Measurements from ENCODE around the gene PPP1R12B. TPM values are rescaled to one million over a fixed set of nuclear protein-coding genes. Genes with fewer than 3 reads are reported as not detected.
A peak's percentile ranks its signal among the peaks of the same experiment; 100 is the strongest.
"Not testable (repeated sequence)": the region's sequence is repeated elsewhere in the genome, so short reads cannot be mapped to it uniquely, and the experiment has no call there.

PPP1R12B gene
- total RNA-seq, 1 donor, result 20.6 TPM

- peak; percentile 55 for TF ChIP-seq CTCF (IDR thresholded peaks at IDR 0.05; ENCODE audit: extremely low read depth, low read depth, low read length)
- peak; percentile 97 for DNase-seq (ENCODE audit: insufficient read length, low spot score, missing footprints)
- H4K20me1 ChIP-seq (ENCODE audit: insufficient read depth, low read length), result no peaks in the 10 kb centered on the region
Measured at GRCh38 chr1:202625416-202626360, 277.2 kb downstream of the PPP1R12B start.

GRCh38 chr1:202627036-202627435 is 278.5 kb downstream of the PPP1R12B start:
- not testable (repeated sequence) for H3K27me3 ChIP-seq (ENCODE audit: insufficient read depth, low read length)

More at GRCh38 chr1:202625416-202626360, 277.2 kb downstream of the PPP1R12B start:
- H2AFZ ChIP-seq (ENCODE audit: low read length), result no peak overlapping the region
- peaks cover 14% of the 10 kb centered on the region for H3K4me1 ChIP-seq (ENCODE audit: insufficient read depth, low read length)
- H3K4me3 ChIP-seq (ENCODE audit: insufficient read depth, low read length), result no peak overlapping the region
- no peaks in the 10 kb centered on the region for H3K79me2 ChIP-seq (ENCODE audit: insufficient read depth, low read length)
- H3K36me3 ChIP-seq (ENCODE audit: insufficient read depth, low read length), result no peaks in the 10 kb centered on the region
- H3K9me3 ChIP-seq (ENCODE audit: low read depth, low read length), result no peaks in the 10 kb centered on the region
- no peaks in the 10 kb centered on the region for H3K27me3 ChIP-seq (ENCODE audit: insufficient read depth, low read length)
- no peak overlapping the region for H3K27ac ChIP-seq (ENCODE audit: low read depth, low read length)
- H3K4me2 ChIP-seq (ENCODE audit: insufficient read depth, low read length), result no peak overlapping the region

GRCh38 chr1:202627841-202628565 is 279.5 kb downstream of the PPP1R12B start:
- Histone ChIP-seq H3K4me1 (ENCODE audit: insufficient read depth, low read length) (peaks cover 10% of the 10 kb centered on the region), H4K20me1 (ENCODE audit: insufficient read depth, low read length) (no peaks in the 10 kb centered on the region), H3K36me3 (ENCODE audit: insufficient read depth, low read length) (no peaks in the 10 kb centered on the region), H3K9me3 (ENCODE audit: low read depth, low read length) (no peaks in the 10 kb centered on the region), H3K4me2 (ENCODE audit: insufficient read depth, low read length) (no peak overlapping the region), H3K79me2 (ENCODE audit: insufficient read depth, low read length) (no peaks in the 10 kb centered on the region), H3K27ac (ENCODE audit: low read depth, low read length) (no peak overlapping the region), H3K4me3 (ENCODE audit: insufficient read depth, low read length) (no peak overlapping the region), H2AFZ (ENCODE audit: low read length) (no peak overlapping the region), H3K27me3 (ENCODE audit: insufficient read depth, low read length) (peaks cover 3% of the 10 kb centered on the region)
- DNase-seq (ENCODE audit: insufficient read length, low spot score, missing footprints), result no peak
- no peak for TF ChIP-seq CTCF (IDR thresholded peaks at IDR 0.05; ENCODE audit: extremely low read depth, low read depth, low read length)

More at GRCh38 chr1:202627036-202627435, 278.5 kb downstream of the PPP1R12B start:
- H2AFZ ChIP-seq (ENCODE audit: low read length); H3K4me3 ChIP-seq (ENCODE audit: insufficient read depth, low read length); H3K27ac ChIP-seq (ENCODE audit: low read depth, low read length); H3K9me3 ChIP-seq (ENCODE audit: low read depth, low read length); H3K79me2 ChIP-seq (ENCODE audit: insufficient read depth, low read length); H4K20me1 ChIP-seq (ENCODE audit: insufficient read depth, low read length); H3K36me3 ChIP-seq (ENCODE audit: insufficient read depth, low read length); H3K4me2 ChIP-seq (ENCODE audit: insufficient read depth, low read length): not testable (repeated sequence)
- DNase-seq (ENCODE audit: insufficient read length, low spot score, missing footprints), result peak; percentile 71
- H3K4me1 ChIP-seq (ENCODE audit: insufficient read depth, low read length), result peaks cover 14% of the 10 kb centered on the region

GRCh38 chr1:202628646-202629215 is 280.2 kb downstream of the PPP1R12B start:
- H3K4me1 ChIP-seq (ENCODE audit: insufficient read depth, low read length), result peaks cover 3% of the 10 kb centered on the region
- no peak overlapping the region for H2AFZ ChIP-seq (ENCODE audit: low read length)
- no peaks in the 10 kb centered on the region for H3K79me2 ChIP-seq (ENCODE audit: insufficient read depth, low read length)
- H3K27me3 ChIP-seq (ENCODE audit: insufficient read depth, low read length), result peaks cover 3% of the 10 kb centered on the region
- no peaks in the 10 kb centered on the region for H3K9me3 ChIP-seq (ENCODE audit: low read depth, low read length)
- no peaks in the 10 kb centered on the region for H4K20me1 ChIP-seq (ENCODE audit: insufficient read depth, low read length)
- no peak overlapping the region for H3K4me2 ChIP-seq (ENCODE audit: insufficient read depth, low read length)
- no peak overlapping the region for H3K27ac ChIP-seq (ENCODE audit: low read depth, low read length)
- H3K4me3 ChIP-seq (ENCODE audit: insufficient read depth, low read length), result no peak overlapping the region
- peak; percentile 66 for DNase-seq (ENCODE audit: insufficient read length, low spot score, missing footprints)
- H3K36me3 ChIP-seq (ENCODE audit: insufficient read depth, low read length), result no peaks in the 10 kb centered on the region
- no peak for TF ChIP-seq CTCF (IDR thresholded peaks at IDR 0.05; ENCODE audit: extremely low read depth, low read depth, low read length)

GRCh38 chr1:202629257-202629811 is 280.8 kb downstream of the PPP1R12B start:
- H3K79me2 ChIP-seq (ENCODE audit: insufficient read depth, low read length); H3K36me3 ChIP-seq (ENCODE audit: insufficient read depth, low read length); H3K27ac ChIP-seq (ENCODE audit: low read depth, low read length); H3K4me1 ChIP-seq (ENCODE audit: insufficient read depth, low read length); H2AFZ ChIP-seq (ENCODE audit: low read length); H3K9me3 ChIP-seq (ENCODE audit: low read depth, low read length); H3K4me3 ChIP-seq (ENCODE audit: insufficient read depth, low read length); H3K4me2 ChIP-seq (ENCODE audit: insufficient read depth, low read length); DNase-seq (ENCODE audit: insufficient read length, low spot score, missing footprints); H3K27me3 ChIP-seq (ENCODE audit: insufficient read depth, low read length); H4K20me1 ChIP-seq (ENCODE audit: insufficient read depth, low read length): not testable (repeated sequence)

GRCh38 chr1:202630096-202630495 is 281.6 kb downstream of the PPP1R12B start:
- H3K9me3 ChIP-seq (ENCODE audit: low read depth, low read length); H3K27me3 ChIP-seq (ENCODE audit: insufficient read depth, low read length); H2AFZ ChIP-seq (ENCODE audit: low read length); DNase-seq (ENCODE audit: insufficient read length, low spot score, missing footprints); H3K4me3 ChIP-seq (ENCODE audit: insufficient read depth, low read length); H3K79me2 ChIP-seq (ENCODE audit: insufficient read depth, low read length); H3K4me1 ChIP-seq (ENCODE audit: insufficient read depth, low read length); H4K20me1 ChIP-seq (ENCODE audit: insufficient read depth, low read length); H3K4me2 ChIP-seq (ENCODE audit: insufficient read depth, low read length); H3K27ac ChIP-seq (ENCODE audit: low read depth, low read length); H3K36me3 ChIP-seq (ENCODE audit: insufficient read depth, low read length): not testable (repeated sequence)

All from osteoblast (primary cell).